Measurements from ENCODE around the gene UBE2G2. TPM values are rescaled to one million over a fixed set of nuclear protein-coding genes. Genes with fewer than 3 reads are reported as not detected.

UBE2G2 gene
- total RNA-seq, 4 donors from 2014 or later, result 90.4 to 127 (median 95.3) TPM

- Histone ChIP-seq H3K4me1 (peaks cover 0 to 6% of the 10 kb centered on the region in 2 donors), H3K36me3 (no peaks in the 10 kb centered on the region), H3K27ac (no peak overlapping the region), H3K27me3 (peaks cover 15% of the 10 kb centered on the region), H3K4me3 (replicated peaks in 1 of 3) (no peak overlapping the region), H3K9me3 (no peaks in the 10 kb centered on the region)
- 25 to 35% methylated on average over 31 to 57 of the region's 61 CpGs for WGBS, 2 donors
- no peak for DNase-seq
- intact Hi-C loops (cut with DNase I), result no loop called here
- TF ChIP-seq POLR2A (IDR thresholded peaks at IDR 0.05) (no peak), CTCF (IDR thresholded peaks at IDR 0.05) (no peak)
Measured at GRCh38 chr21:44723177-44724131, 78.2 kb downstream of the UBE2G2 start.

GRCh38 chr21:44722731-44723130, 78.9 kb downstream of the UBE2G2 start:
- intact Hi-C loops (cut with DNase I), result no loop called here
- no peak for DNase-seq
- H3K27ac ChIP-seq, result no peak overlapping the region
- no peaks in the 10 kb centered on the region for H3K9me3 ChIP-seq
- WGBS, 2 donors, result 69 to 79% methylated on average over 5 of the region's 5 CpGs
- H3K4me1 ChIP-seq, result peaks cover 0 to 6% of the 10 kb centered on the region in 2 donors
- peaks cover 18% of the 10 kb centered on the region for H3K27me3 ChIP-seq
- H3K36me3 ChIP-seq, result no peaks in the 10 kb centered on the region
- TF ChIP-seq CTCF (IDR thresholded peaks at IDR 0.05) (no peak), POLR2A (IDR thresholded peaks at IDR 0.05) (no peak)
- H3K4me3 ChIP-seq (replicated peaks in 1 of 3), result no peak overlapping the region

GRCh38 chr21:44720170-44720569, 81.5 kb downstream of the UBE2G2 start:
- intact Hi-C loops (cut with DNase I), result no loop called here
- Histone ChIP-seq H3K27me3 (peaks cover 18% of the 10 kb centered on the region), H3K27ac (no peak overlapping the region), H3K4me3 (replicated peaks in 1 of 3) (no peak overlapping the region), H3K36me3 (no peaks in the 10 kb centered on the region), H3K9me3 (no peaks in the 10 kb centered on the region), H3K4me1 (peaks cover 0 to 6% of the 10 kb centered on the region in 2 donors)
- 89 to 96% methylated on average over 2 of the region's 2 CpGs for WGBS, 2 donors
- no peak for DNase-seq
- TF ChIP-seq POLR2A (IDR thresholded peaks at IDR 0.05), result no peak
- no peak for TF ChIP-seq CTCF (IDR thresholded peaks at IDR 0.05)

Other genes with a start within 250 kb of the UBE2G2 start
- not detected for gene KRTAP10-3, start 243.0 kb downstream of the UBE2G2 start, total RNA-seq
- gene KRTAP10-4, start 228.1 kb downstream of the UBE2G2 start, total RNA-seq, result not detected
- under 1 TPM in 1 of 4 donors, not detected in 3; 0.78 TPM for gene KRTAP10-5, start 221.2 kb downstream of the UBE2G2 start, total RNA-seq
- not detected for gene KRTAP10-6, start 209.3 kb downstream of the UBE2G2 start, total RNA-seq
- gene KRTAP10-7, start 201.2 kb downstream of the UBE2G2 start, total RNA-seq, result not detected
- not detected for gene KRTAP10-8, start 189.7 kb downstream of the UBE2G2 start, total RNA-seq
- not detected for gene KRTAP10-9, start 174.7 kb downstream of the UBE2G2 start, total RNA-seq
- gene KRTAP10-10, start 164.5 kb downstream of the UBE2G2 start, total RNA-seq, result not detected
- gene KRTAP10-11, start 155.4 kb downstream of the UBE2G2 start, total RNA-seq, result not detected
- not detected for gene KRTAP12-4, start 147.2 kb downstream of the UBE2G2 start, total RNA-seq
- not detected for gene KRTAP12-3, start 143.9 kb downstream of the UBE2G2 start, total RNA-seq
- gene KRTAP12-2, start 134.9 kb downstream of the UBE2G2 start, total RNA-seq, result under 1 TPM in 1 of 4 donors, not detected in 3; 0.89 TPM
- under 1 TPM in 1 of 4 donors, not detected in 3; 0.78 TPM for gene KRTAP12-1, start 119.7 kb downstream of the UBE2G2 start, total RNA-seq
- not detected for gene KRTAP10-12, start 104.6 kb downstream of the UBE2G2 start, total RNA-seq
- 1 to 10 TPM in 2 of 4 donors, under 1 TPM in 2; 0.21 to 1.3 (median 0.69) TPM for gene TSPEAR, start 90.2 kb downstream of the UBE2G2 start, total RNA-seq
- gene SUMO3, start 16.2 kb upstream of the UBE2G2 start, total RNA-seq, result 100 to 1,000 TPM in 1 of 4 donors, 10 to 100 TPM in 3; 65.7 to 127 (median 87.8) TPM
- 100 to 1,000 TPM; 256 to 374 (median 309) TPM for gene PTTG1IP, start 71.9 kb upstream of the UBE2G2 start, total RNA-seq
- gene ITGB2, start 119.1 kb upstream of the UBE2G2 start, total RNA-seq, result 10 to 100 TPM; 18.4 to 79.4 (median 27.5) TPM
- gene SLX9, start 138.2 kb upstream of the UBE2G2 start, total RNA-seq, result 10 to 100 TPM in 3 of 4 donors, 1 to 10 TPM in 1; 4.8 to 19.1 (median 11.2) TPM